ENCODE data around the gene GRIK2. TPM values are rescaled to one million over a fixed set of nuclear protein-coding genes. Genes with fewer than 3 reads are reported as not detected.

GRIK2 gene
- total RNA-seq, 1 experiment from 2014 or later, result 0.61 TPM

- H3K4me3 ChIP-seq, result no peak overlapping the region
- no peak overlapping the region for H3K27ac ChIP-seq
- no peak overlapping the region for H3K4me2 ChIP-seq
- no peaks in the 10 kb centered on the region for H3K79me2 ChIP-seq (ENCODE audit: low read depth)
- CTCF ChIA-PET, result no interaction called here
- no peak for DNase-seq
- no TSS peak for BruUV-seq (replicated peaks)
- H3K36me3 ChIP-seq (ENCODE audit: low read depth), result no peaks in the 10 kb centered on the region
- no peak overlapping the region for H2AFZ ChIP-seq
- intact Hi-C loops (cut with micrococcal nuclease; ENCODE audit: unreplicated experiment), result no loop called here
- no peaks in the 10 kb centered on the region for H3K9me2 ChIP-seq (ENCODE audit: insufficient read depth)
- peaks cover 38% of the 10 kb centered on the region for H3K27me3 ChIP-seq (ENCODE audit: insufficient read depth, low read depth)
- POLR2A ChIA-PET (ENCODE audit: unreplicated experiment), result no interaction called here
- no peak for TF ChIP-seq EZH2 (IDR thresholded peaks at IDR 0.05; ENCODE audit: low read depth)
- TF ChIP-seq, protein P1, sequence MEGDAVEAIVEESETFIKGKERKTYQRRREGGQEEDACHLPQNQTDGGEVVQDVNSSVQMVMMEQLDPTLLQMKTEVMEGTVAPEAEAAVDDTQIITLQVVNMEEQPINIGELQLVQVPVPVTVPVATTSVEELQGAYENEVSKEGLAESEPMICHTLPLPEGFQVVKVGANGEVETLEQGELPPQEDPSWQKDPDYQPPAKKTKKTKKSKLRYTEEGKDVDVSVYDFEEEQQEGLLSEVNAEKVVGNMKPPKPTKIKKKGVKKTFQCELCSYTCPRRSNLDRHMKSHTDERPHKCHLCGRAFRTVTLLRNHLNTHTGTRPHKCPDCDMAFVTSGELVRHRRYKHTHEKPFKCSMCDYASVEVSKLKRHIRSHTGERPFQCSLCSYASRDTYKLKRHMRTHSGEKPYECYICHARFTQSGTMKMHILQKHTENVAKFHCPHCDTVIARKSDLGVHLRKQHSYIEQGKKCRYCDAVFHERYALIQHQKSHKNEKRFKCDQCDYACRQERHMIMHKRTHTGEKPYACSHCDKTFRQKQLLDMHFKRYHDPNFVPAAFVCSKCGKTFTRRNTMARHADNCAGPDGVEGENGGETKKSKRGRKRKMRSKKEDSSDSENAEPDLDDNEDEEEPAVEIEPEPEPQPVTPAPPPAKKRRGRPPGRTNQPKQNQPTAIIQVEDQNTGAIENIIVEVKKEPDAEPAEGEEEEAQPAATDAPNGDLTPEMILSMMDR (conservative IDR thresholded peaks at IDR 0.05), result no peak
- H4K20me1 ChIP-seq (ENCODE audit: insufficient read depth), result no peaks in the 10 kb centered on the region
- no peaks in the 10 kb centered on the region for H3F3A ChIP-seq (ENCODE audit: insufficient read depth, low read depth)
- H3K9me3 ChIP-seq (ENCODE audit: insufficient read depth, low read depth), result no peaks in the 10 kb centered on the region
- 0 out of 2 replicates have a peak, but pooled peaks cover 14% of the 10 kb centered on the region for H3K4me1 ChIP-seq (replicated peaks; ENCODE audit: insufficient read depth)
Measured at GRCh38 chr6:101394936-101395335, 1.4 kb downstream of the GRIK2 start.

DNA sequence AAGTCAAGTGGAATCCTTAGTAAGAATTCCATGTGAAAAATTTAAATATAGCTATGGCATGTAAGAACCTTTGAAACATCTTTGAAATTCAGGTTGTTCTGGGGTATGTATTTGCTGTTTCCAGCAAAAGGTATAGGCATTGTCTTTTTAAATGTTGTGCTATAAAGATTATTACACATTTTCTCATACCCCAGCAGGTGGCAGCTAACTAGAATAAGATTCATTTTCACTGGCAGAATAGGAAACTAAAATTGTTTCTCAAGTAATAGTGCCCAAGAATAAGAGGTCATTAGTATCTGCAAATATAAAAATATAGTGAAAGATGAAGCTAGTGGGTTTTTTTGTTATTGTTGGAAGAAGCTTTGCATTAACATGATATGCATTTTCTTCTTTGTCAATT is 1.8 kb downstream of the GRIK2 start:
- ChIA-PET CTCF (no interaction called here), POLR2A (ENCODE audit: unreplicated experiment) (no interaction called here)
- intact Hi-C loops (cut with micrococcal nuclease; ENCODE audit: unreplicated experiment), result no loop called here
- Histone ChIP-seq H4K20me1 (ENCODE audit: insufficient read depth) (no peaks in the 10 kb centered on the region), H2AFZ (no peak overlapping the region), H3K4me2 (no peak overlapping the region), H3K27ac (no peak overlapping the region), H3F3A (ENCODE audit: insufficient read depth, low read depth) (no peaks in the 10 kb centered on the region), H3K4me1 (replicated peaks; ENCODE audit: insufficient read depth) (0 out of 2 replicates have a peak, but pooled peaks cover 14% of the 10 kb centered on the region), H3K9me2 (ENCODE audit: insufficient read depth) (no peaks in the 10 kb centered on the region), H3K36me3 (ENCODE audit: low read depth) (no peaks in the 10 kb centered on the region), H3K9me3 (ENCODE audit: insufficient read depth, low read depth) (no peaks in the 10 kb centered on the region), H3K27me3 (ENCODE audit: insufficient read depth, low read depth) (peaks cover 38% of the 10 kb centered on the region), H3K79me2 (ENCODE audit: low read depth) (no peaks in the 10 kb centered on the region), H3K4me3 (no peak overlapping the region)
- DNase-seq, result no peak
- TF ChIP-seq, protein P1 (conservative IDR thresholded peaks at IDR 0.05), result peak; percentile 35; the same call in 1 of the 2 replicates
- TF ChIP-seq EZH2 (IDR thresholded peaks at IDR 0.05; ENCODE audit: low read depth), result no peak
- no TSS peak for BruUV-seq (replicated peaks)

DNA sequence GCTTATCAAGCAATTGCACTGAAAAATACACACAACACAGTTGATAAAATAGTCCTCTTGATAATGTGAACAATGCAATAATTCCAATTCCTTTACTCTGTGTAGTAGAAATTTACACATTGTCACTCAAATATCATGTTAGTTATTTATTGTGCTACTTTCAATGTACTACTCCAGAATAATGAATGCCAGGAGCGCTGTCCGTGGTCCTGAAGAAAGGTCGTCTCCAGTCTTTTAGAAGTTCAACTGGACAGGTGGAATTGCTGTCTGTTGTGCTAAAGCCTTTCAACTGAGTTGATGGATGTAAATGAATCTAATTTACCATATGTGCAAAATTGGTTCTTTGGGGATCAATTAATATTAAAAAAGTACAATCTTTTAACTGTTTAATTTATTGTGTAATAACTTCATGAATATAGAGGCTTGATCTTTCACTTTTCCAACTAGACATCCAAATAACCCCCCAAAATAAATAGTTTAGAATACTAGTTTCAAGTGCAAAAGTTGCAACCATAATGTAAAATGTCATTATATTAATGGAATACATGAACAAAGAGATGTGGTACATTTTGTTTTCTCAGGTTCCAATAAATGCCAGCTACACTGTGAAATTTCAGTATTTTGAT is 3.2 kb downstream of the GRIK2 start:
- no TSS peak for BruUV-seq (replicated peaks)
- H3K79me2 ChIP-seq (ENCODE audit: low read depth), result no peaks in the 10 kb centered on the region
- 0 out of 2 replicates have a peak, but pooled peaks cover 14% of the 10 kb centered on the region for H3K4me1 ChIP-seq (replicated peaks; ENCODE audit: insufficient read depth)
- H3K27me3 ChIP-seq (ENCODE audit: insufficient read depth, low read depth), result peaks cover 30% of the 10 kb centered on the region
- no peak overlapping the region for H3K4me3 ChIP-seq
- H3K27ac ChIP-seq, result no peak overlapping the region
- POLR2A ChIA-PET (ENCODE audit: unreplicated experiment), result no interaction called here
- no peak overlapping the region for H2AFZ ChIP-seq
- no peaks in the 10 kb centered on the region for H3F3A ChIP-seq (ENCODE audit: insufficient read depth, low read depth)
- no peaks in the 10 kb centered on the region for H3K9me2 ChIP-seq (ENCODE audit: insufficient read depth)
- no peaks in the 10 kb centered on the region for H4K20me1 ChIP-seq (ENCODE audit: insufficient read depth)
- TF ChIP-seq EZH2 (IDR thresholded peaks at IDR 0.05; ENCODE audit: low read depth), result no peak
- TF ChIP-seq, protein P1 (conservative IDR thresholded peaks at IDR 0.05), result no peak
- H3K9me3 ChIP-seq (ENCODE audit: insufficient read depth, low read depth), result no peaks in the 10 kb centered on the region
- intact Hi-C loops (cut with micrococcal nuclease; ENCODE audit: unreplicated experiment), result no loop called here
- peak; percentile 48 to 62 for DNase-seq
- CTCF ChIA-PET, result no interaction called here
- H3K4me2 ChIP-seq, result no peak overlapping the region
- no peaks in the 10 kb centered on the region for H3K36me3 ChIP-seq (ENCODE audit: low read depth)

Measured in PC-9 (cell line).